ENCODE measurements around the gene TTYH3.
A peak's percentile ranks its signal among the peaks of the same experiment; 100 is the strongest.

The TTYH3 gene

DNA sequence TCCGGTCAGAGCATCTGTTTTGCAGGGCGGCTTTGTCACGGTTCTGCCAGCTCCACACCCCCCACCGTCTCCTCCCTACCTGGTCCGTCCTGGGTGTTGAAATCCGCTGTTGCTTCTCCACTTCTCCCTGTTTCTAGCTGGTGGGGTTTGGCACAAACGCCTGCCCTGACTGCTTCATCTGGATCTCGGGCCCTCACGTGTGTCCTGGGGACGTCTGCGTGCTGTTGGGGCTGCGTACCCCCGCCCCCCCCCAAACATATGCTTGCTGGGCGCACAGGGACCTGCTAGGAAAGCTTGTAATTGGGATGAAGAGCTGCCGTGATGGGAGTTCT, 67.5 kb downstream of the TTYH3 start:
- Histone ChIP-seq H3K27ac (ENCODE audit: low read depth, low read length) (peak overlapping the region; percentile 87), H3K9me3 (ENCODE audit: control insufficient read depth, insufficient read depth, low read length) (no peaks in the 10 kb centered on the region), H4K20me1 (ENCODE audit: control insufficient read depth, insufficient read depth, low read depth, low read length) (no peaks in the 10 kb centered on the region), H3K4me3 (ENCODE audit: low read length) (peak overlapping the region; percentile 65), H3K36me3 (ENCODE audit: control insufficient read depth, low read length) (no peaks in the 10 kb centered on the region), H3K9me2 (replicated peaks; ENCODE audit: control insufficient read depth, low read length) (no peaks in the 10 kb centered on the region), H3K79me2 (ENCODE audit: control insufficient read depth, low read length) (no peaks in the 10 kb centered on the region), H3K4me2 (ENCODE audit: low read length) (peak overlapping the region; percentile 81), H3K4me1 (ENCODE audit: control insufficient read depth, low read length) (peaks cover 58% of the 10 kb centered on the region), H3F3A (ENCODE audit: control insufficient read depth, insufficient read depth) (peaks cover 18% of the 10 kb centered on the region), H3K27me3 (ENCODE audit: control insufficient read depth, low read length) (no peaks in the 10 kb centered on the region)
- TF ChIP-seq, protein P1, sequence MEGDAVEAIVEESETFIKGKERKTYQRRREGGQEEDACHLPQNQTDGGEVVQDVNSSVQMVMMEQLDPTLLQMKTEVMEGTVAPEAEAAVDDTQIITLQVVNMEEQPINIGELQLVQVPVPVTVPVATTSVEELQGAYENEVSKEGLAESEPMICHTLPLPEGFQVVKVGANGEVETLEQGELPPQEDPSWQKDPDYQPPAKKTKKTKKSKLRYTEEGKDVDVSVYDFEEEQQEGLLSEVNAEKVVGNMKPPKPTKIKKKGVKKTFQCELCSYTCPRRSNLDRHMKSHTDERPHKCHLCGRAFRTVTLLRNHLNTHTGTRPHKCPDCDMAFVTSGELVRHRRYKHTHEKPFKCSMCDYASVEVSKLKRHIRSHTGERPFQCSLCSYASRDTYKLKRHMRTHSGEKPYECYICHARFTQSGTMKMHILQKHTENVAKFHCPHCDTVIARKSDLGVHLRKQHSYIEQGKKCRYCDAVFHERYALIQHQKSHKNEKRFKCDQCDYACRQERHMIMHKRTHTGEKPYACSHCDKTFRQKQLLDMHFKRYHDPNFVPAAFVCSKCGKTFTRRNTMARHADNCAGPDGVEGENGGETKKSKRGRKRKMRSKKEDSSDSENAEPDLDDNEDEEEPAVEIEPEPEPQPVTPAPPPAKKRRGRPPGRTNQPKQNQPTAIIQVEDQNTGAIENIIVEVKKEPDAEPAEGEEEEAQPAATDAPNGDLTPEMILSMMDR (IDR thresholded peaks at IDR 0.05; ENCODE audit: low read depth, low read length, poor library complexity, severe bottlenecking) = no peak
- TF ChIP-seq EZH2phosphoT487 (IDR thresholded peaks at IDR 0.05; ENCODE audit: borderline replicate concordance, low read length) = no peak

GRCh38 chr7:2700141-2700850, 68.5 kb downstream of the TTYH3 start:
- TF ChIP-seq, protein P1 (IDR thresholded peaks at IDR 0.05; ENCODE audit: low read depth, low read length, poor library complexity, severe bottlenecking) = no peak
- TF ChIP-seq EZH2phosphoT487 (IDR thresholded peaks at IDR 0.05; ENCODE audit: borderline replicate concordance, low read length) = no peak
- Histone ChIP-seq H3K27me3 (ENCODE audit: control insufficient read depth, low read length) (no peaks in the 10 kb centered on the region), H3K36me3 (ENCODE audit: control insufficient read depth, low read length) (no peaks in the 10 kb centered on the region), H3K79me2 (ENCODE audit: control insufficient read depth, low read length) (no peaks in the 10 kb centered on the region), H3K4me3 (ENCODE audit: low read length) (peak overlapping the region; percentile 65), H3K9me3 (ENCODE audit: control insufficient read depth, insufficient read depth, low read length) (no peaks in the 10 kb centered on the region), H3K27ac (ENCODE audit: low read depth, low read length) (peak overlapping the region; percentile 87), H3K4me2 (ENCODE audit: low read length) (peak overlapping the region; percentile 81), H3K4me1 (ENCODE audit: control insufficient read depth, low read length) (peaks cover 51% of the 10 kb centered on the region), H3F3A (ENCODE audit: control insufficient read depth, insufficient read depth) (peaks cover 18% of the 10 kb centered on the region), H4K20me1 (ENCODE audit: control insufficient read depth, insufficient read depth, low read depth, low read length) (no peaks in the 10 kb centered on the region), H3K9me2 (replicated peaks; ENCODE audit: control insufficient read depth, low read length) (no peaks in the 10 kb centered on the region)

DNA sequence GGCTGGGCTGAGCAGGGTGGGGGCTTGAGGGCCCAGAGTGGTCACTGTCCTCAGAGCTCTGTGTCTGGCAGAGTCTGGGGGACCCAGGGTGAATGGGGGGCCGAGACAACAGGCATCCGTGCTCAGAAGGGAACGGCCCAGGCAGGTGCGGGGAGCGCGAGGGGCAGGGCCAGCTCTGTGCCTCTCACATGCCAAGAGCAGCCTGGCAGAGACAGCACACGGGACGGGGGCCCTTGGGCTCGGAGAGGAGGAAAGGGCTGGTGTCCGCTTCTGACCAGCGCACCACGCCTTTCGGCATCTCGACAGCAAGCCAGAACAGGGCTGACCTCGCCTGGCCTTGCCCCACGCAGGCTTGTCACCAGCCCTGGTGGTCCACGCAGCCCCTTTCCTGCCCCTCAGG, 69.6 kb downstream of the TTYH3 start:
- Histone ChIP-seq H3K9me2 (replicated peaks; ENCODE audit: control insufficient read depth, low read length) (no peaks in the 10 kb centered on the region), H4K20me1 (ENCODE audit: control insufficient read depth, insufficient read depth, low read depth, low read length) (no peaks in the 10 kb centered on the region), H3K4me2 (ENCODE audit: low read length) (no peak overlapping the region), H3K4me1 (ENCODE audit: control insufficient read depth, low read length) (peaks cover 40% of the 10 kb centered on the region), H3K27me3 (ENCODE audit: control insufficient read depth, low read length) (no peaks in the 10 kb centered on the region), H3K36me3 (ENCODE audit: control insufficient read depth, low read length) (no peaks in the 10 kb centered on the region), H3K9me3 (ENCODE audit: control insufficient read depth, insufficient read depth, low read length) (no peaks in the 10 kb centered on the region), H3K4me3 (ENCODE audit: low read length) (no peak overlapping the region), H3K27ac (ENCODE audit: low read depth, low read length) (no peak overlapping the region), H3K79me2 (ENCODE audit: control insufficient read depth, low read length) (no peaks in the 10 kb centered on the region), H3F3A (ENCODE audit: control insufficient read depth, insufficient read depth) (peaks cover 18% of the 10 kb centered on the region)
- no peak for TF ChIP-seq EZH2phosphoT487 (IDR thresholded peaks at IDR 0.05; ENCODE audit: borderline replicate concordance, low read length)
- TF ChIP-seq, protein P1 (IDR thresholded peaks at IDR 0.05; ENCODE audit: low read depth, low read length, poor library complexity, severe bottlenecking) = no peak

Measured in DOHH2 (cell line).